ENCODE data around the gene GON4L. TPM values are rescaled to one million over a fixed set of nuclear protein-coding genes. Genes with fewer than 3 reads are reported as not detected.
A peak's percentile ranks its signal among the peaks of the same experiment; 100 is the strongest.

Gene GON4L
- total and polyA plus RNA-seq, 2 of the 4 experiments (the other 2 are of a cell fraction) = 21.2 to 30.3 TPM

GRCh38 chr1:155884982-155885381 lies 28.0 kb upstream of the GON4L start:
- in situ Hi-C loops (cut with MboI; ENCODE audit: low sequenced_read_pairs) = no loop called here
- Histone ChIP-seq H3K23ac (ENCODE audit: low read depth, low read length) (no peak overlapping the region), H3K36me3 (ENCODE audit: control insufficient read depth, insufficient read depth, low read length) (peaks cover 10% of the 10 kb centered on the region), H4K8ac (ENCODE audit: low read depth in 2 of 2, low read length in 2 of 2) (no peak overlapping the region), H3K9me1 (ENCODE audit: insufficient read depth, low read length) (no peaks in the 10 kb centered on the region), H3K9ac (ENCODE audit: low read depth, low read length) (no peak overlapping the region), H2AK5ac (ENCODE audit: low read depth, low read length) (no peak overlapping the region), H3K27ac (ENCODE audit: insufficient read depth, low read length) (no peak overlapping the region; the same call in 1 of the 2 replicates), H3K79me1 (ENCODE audit: low read depth in 1 of 2, low read length in 2 of 2) (peaks cover 0 to 2% of the 10 kb centered on the region in 2 experiments; a peak in 1 of 4 replicates), H3K27me3 (ENCODE audit: control insufficient read depth, insufficient read depth, low read length) (no peaks in the 10 kb centered on the region), H4K20me1 (ENCODE audit: insufficient read depth, low read length) (no peaks in the 10 kb centered on the region), H3K14ac (replicated peaks; ENCODE audit: low read depth, low read length) (no peak overlapping the region), H4K5ac (ENCODE audit: low read depth, low read length) (no peak overlapping the region; the same call in 1 of the 2 replicates), H3K4me3 (ENCODE audit: insufficient read depth, low read depth, low read length) (no peak overlapping the region), H3K9me3 (ENCODE audit: control insufficient read depth, insufficient read depth, low read length) (no peaks in the 10 kb centered on the region), H3K4me2 (ENCODE audit: low read depth, low read length) (no peak overlapping the region), H3K56ac (ENCODE audit: extremely low read depth, insufficient read depth, low read length) (no peak overlapping the region), H3K4me1 (ENCODE audit: control insufficient read depth, insufficient read depth, low read length) (peaks cover 14% of the 10 kb centered on the region), H2AK9ac (replicated peaks; ENCODE audit: low read depth, low read length, poor library complexity) (no peak overlapping the region), H4K91ac (ENCODE audit: insufficient read depth, low read depth, low read length) (no peak overlapping the region), H3K18ac (ENCODE audit: low read depth, low read length) (peak overlapping the region; percentile 4; the same call in 1 of the 2 replicates), H2AFZ (replicated peaks; ENCODE audit: low read length, poor library complexity) (no peak overlapping the region), H2BK5ac (ENCODE audit: low read depth, low read length, poor library complexity, severe bottlenecking) (peak overlapping the region; percentile 6), H2BK120ac (ENCODE audit: low read depth, low read length) (no peak overlapping the region), H2BK20ac (ENCODE audit: low read depth, low read length) (no peak overlapping the region), H2BK15ac (ENCODE audit: low read depth, low read length) (no peak overlapping the region), H3K4ac (ENCODE audit: low read depth, low read length) (no peak overlapping the region)
- peak; percentile 36 for DNase-seq
- intact Hi-C loops (cut with micrococcal nuclease) = no loop called here
- ATAC-seq (ENCODE audit: low read depth) = peak; percentile 8; the same call in 1 of the 2 replicates
- TF ChIP-seq ELK1 (IDR thresholded peaks at IDR 0.05; ENCODE audit: borderline replicate concordance, low read depth, low read length) = no peak
- no peak for TF ChIP-seq MAFK (IDR thresholded peaks at IDR 0.05; ENCODE audit: low read depth, low read length)
- TF ChIP-seq POLR2A (IDR thresholded peaks at IDR 0.05; ENCODE audit: low read depth, low read length) = no peak
- TF ChIP-seq MXI1 (IDR thresholded peaks at IDR 0.05; ENCODE audit: borderline replicate concordance, low read depth, low read length) = no peak
- TF ChIP-seq CHD1 (IDR thresholded peaks at IDR 0.05; ENCODE audit: low read depth, low read length) = no peak
- no peak for TF ChIP-seq RFX5 (IDR thresholded peaks at IDR 0.05; ENCODE audit: low read depth, low read length)
- no peak for TF ChIP-seq CEBPB (IDR thresholded peaks at IDR 0.05; ENCODE audit: low read depth, low read length)
- TF ChIP-seq, protein P1, sequence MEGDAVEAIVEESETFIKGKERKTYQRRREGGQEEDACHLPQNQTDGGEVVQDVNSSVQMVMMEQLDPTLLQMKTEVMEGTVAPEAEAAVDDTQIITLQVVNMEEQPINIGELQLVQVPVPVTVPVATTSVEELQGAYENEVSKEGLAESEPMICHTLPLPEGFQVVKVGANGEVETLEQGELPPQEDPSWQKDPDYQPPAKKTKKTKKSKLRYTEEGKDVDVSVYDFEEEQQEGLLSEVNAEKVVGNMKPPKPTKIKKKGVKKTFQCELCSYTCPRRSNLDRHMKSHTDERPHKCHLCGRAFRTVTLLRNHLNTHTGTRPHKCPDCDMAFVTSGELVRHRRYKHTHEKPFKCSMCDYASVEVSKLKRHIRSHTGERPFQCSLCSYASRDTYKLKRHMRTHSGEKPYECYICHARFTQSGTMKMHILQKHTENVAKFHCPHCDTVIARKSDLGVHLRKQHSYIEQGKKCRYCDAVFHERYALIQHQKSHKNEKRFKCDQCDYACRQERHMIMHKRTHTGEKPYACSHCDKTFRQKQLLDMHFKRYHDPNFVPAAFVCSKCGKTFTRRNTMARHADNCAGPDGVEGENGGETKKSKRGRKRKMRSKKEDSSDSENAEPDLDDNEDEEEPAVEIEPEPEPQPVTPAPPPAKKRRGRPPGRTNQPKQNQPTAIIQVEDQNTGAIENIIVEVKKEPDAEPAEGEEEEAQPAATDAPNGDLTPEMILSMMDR (conservative IDR thresholded peaks at IDR 0.05; ENCODE audit: low read depth, low read length) = no peak
- no peak for TF ChIP-seq NFE2L2 (IDR thresholded peaks at IDR 0.05; ENCODE audit: low read depth, low read length)
- no peak for TF ChIP-seq RCOR1 (IDR thresholded peaks at IDR 0.05; ENCODE audit: insufficient replicate concordance, low read length)
- no peak for TF ChIP-seq RAD21 (IDR thresholded peaks at IDR 0.05; ENCODE audit: low read length)
- no peak for TF ChIP-seq MAZ (IDR thresholded peaks at IDR 0.05; ENCODE audit: borderline replicate concordance, low read depth, low read length)
- TF ChIP-seq BHLHE40 (IDR thresholded peaks at IDR 0.05; ENCODE audit: low read depth, low read length) = no peak
- no peak for TF ChIP-seq SMC3 (IDR thresholded peaks at IDR 0.05; ENCODE audit: low read depth, low read length)
- TF ChIP-seq FOS (IDR thresholded peaks at IDR 0.05; ENCODE audit: low read depth, low read length) = no peak
- TF ChIP-seq, protein P2, sequence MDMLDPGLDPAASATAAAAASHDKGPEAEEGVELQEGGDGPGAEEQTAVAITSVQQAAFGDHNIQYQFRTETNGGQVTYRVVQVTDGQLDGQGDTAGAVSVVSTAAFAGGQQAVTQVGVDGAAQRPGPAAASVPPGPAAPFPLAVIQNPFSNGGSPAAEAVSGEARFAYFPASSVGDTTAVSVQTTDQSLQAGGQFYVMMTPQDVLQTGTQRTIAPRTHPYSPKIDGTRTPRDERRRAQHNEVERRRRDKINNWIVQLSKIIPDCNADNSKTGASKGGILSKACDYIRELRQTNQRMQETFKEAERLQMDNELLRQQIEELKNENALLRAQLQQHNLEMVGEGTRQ (IDR thresholded peaks at IDR 0.05; ENCODE audit: low read depth, low read length) = no peak
- ChIA-PET CTCF (interaction anchor here (1.6 kb wide), 1 partner anchor 20 kb away, joined by 3 read pairs; no protein-coding TSS in a partner anchor), POLR2A (ENCODE audit: unreplicated experiment) (no interaction called here)
- no TSS peak for BruUV-seq (replicated peaks)
- dilution Hi-C loops (cut with HindIII; ENCODE audit: low sequenced_read_pairs, unreplicated experiment) = no loop called here

Data from IMR-90 (cell line).